OCI-LY7 (cell line): ENCODE measurements around the gene NFE2L3. TPM values are rescaled to one million over a fixed set of nuclear protein-coding genes. Genes with fewer than 3 reads are reported as not detected.
A peak's percentile ranks its signal among the peaks of the same experiment; 100 is the strongest.

Source experiments
- BruUV-seq: library from RNA; stranded (reverse); fragments of 400-500 nt; replicated peaks from 2 replicates; lab custom pipeline; 2021; lab: Mats Ljungman, UMichigan
- CTCF ChIA-PET: fragments of 300-600 bp; sonication (Branson Sonifier 250); formaldehyde crosslinking; loops from one replicate; lab custom pipeline; 2022; ENCODE audit warnings: antibody characterized with exemption; ENCODE audit not compliant: unreplicated experiment; lab: Charles Lee
- POLR2A ChIA-PET: fragments of 300-600 bp; sonication (Branson Sonifier 250); formaldehyde crosslinking; loops from one replicate; lab custom pipeline; 2022; ENCODE audit warnings: antibody characterized with exemption; lab: Charles Lee
- DNase-seq: peaks from one replicate; pipeline ENCODE4 v3.0.0-alpha.2; 2015; ENCODE audit warnings: low spot score
- H2AFZ ChIP-seq: fragments of 200-600 bp; sonication (generic), shearing (Covaris generic); 2 replicates; pipeline ENCODE4 v1.6.1; 2014; ENCODE audit warnings: mild to moderate bottlenecking, antibody characterized with exemption, low read length, moderate library complexity
- H3K27ac ChIP-seq: fragments of 200-600 bp; sonication (generic); 2 replicates; pipeline ENCODE4 v1.5.1; 2014; ENCODE audit warnings: mixed run types, low read depth, mild to moderate bottlenecking, moderate library complexity, low read length, inconsistent platforms; ENCODE audit not compliant: poor library complexity, severe bottlenecking
- H3K36me3 ChIP-seq: fragments of 200-600 bp; sonication (generic); 2 replicates; pipeline ENCODE4 v1.6.1; 2014; ENCODE audit warnings: mild to moderate bottlenecking, antibody characterized with exemption, low read length, moderate library complexity, mixed read lengths; ENCODE audit not compliant: insufficient read depth
- H3K4me1 ChIP-seq: fragments of 200-600 bp; sonication (generic); 2 replicates; pipeline ENCODE4 v1.5.1; 2014; ENCODE audit warnings: mild to moderate bottlenecking, low read length; ENCODE audit not compliant: insufficient read depth, poor library complexity, severe bottlenecking
- H3K4me2 ChIP-seq: fragments of 200-600 bp; sonication (generic); 2 replicates; pipeline ENCODE4 v1.6.1; 2014; ENCODE audit warnings: mild to moderate bottlenecking, low read length
- H3K4me3 ChIP-seq: fragments of 200-600 bp; sonication (generic); 2 replicates; pipeline ENCODE4 v1.5.1; 2014; ENCODE audit warnings: mild to moderate bottlenecking, low read depth, low read length; ENCODE audit not compliant: poor library complexity, severe bottlenecking
- H3K79me2 ChIP-seq: fragments of 200-600 bp; sonication (generic); 2 replicates; pipeline ENCODE4 v1.6.1; 2016; ENCODE audit warnings: low read depth, mild to moderate bottlenecking, low read length, moderate library complexity, mixed read lengths; ENCODE audit not compliant: insufficient read depth
- H3K9me2 ChIP-seq: fragments of 200-600 bp; sonication (generic); 2 replicates; pipeline ENCODE4 v1.6.1; 2016; ENCODE audit warnings: mild to moderate bottlenecking, low read length, mixed read lengths; ENCODE audit not compliant: insufficient read depth
- H3K9me3 ChIP-seq: fragments of 200-600 bp; sonication (generic); 2 replicates; pipeline ENCODE4 v1.6.1; 2014; ENCODE audit warnings: mild to moderate bottlenecking, mixed run types, low read length, mixed read lengths
- H4K20me1 ChIP-seq: fragments of 200-600 bp; sonication (generic); 2 replicates; pipeline ENCODE4 v1.6.1; 2014; ENCODE audit warnings: mild to moderate bottlenecking, antibody characterized with exemption, low read length, moderate library complexity, mixed read lengths; ENCODE audit not compliant: insufficient read depth
- EZH2phosphoT487 ChIP-seq: fragments of 200-600 bp; sonication (generic); IDR thresholded peaks from 2 replicates; pipeline ENCODE4 v1.6.1; 2018; ENCODE audit warnings: low read depth, borderline replicate concordance, mild to moderate bottlenecking, mixed run types, antibody characterized with exemption, low read length, moderate library complexity, mixed read lengths
- intact Hi-C: fragments of 100-400 bp; cut with micrococcal nuclease; formaldehyde crosslinking; loops from one replicate; pipeline ENCODE4 v1.10.0; 2022; ENCODE audit not compliant: unreplicated experiment
- total RNA-seq, 2 experiments: library from RNA; depleted of rRNA in 1 of 2; stranded (reverse); fragments of >200 nt in 1 of 2; shearing (Covaris generic) in 1 of 2; gene quantifications; 2 replicates each; pipeline ENCODE4 v1.2.3, GENCODE V29; 2014 to 2022
- TF ChIP-seq, protein P1 (sequence below): fragments of 200-600 bp; sonication (generic); conservative IDR thresholded peaks from 2 replicates; pipeline ENCODE4 v1.5.1; 2014; ENCODE audit warnings: mild to moderate bottlenecking, antibody characterized with exemption, low read length, moderate library complexity, mixed read lengths

Gene NFE2L3
- total RNA-seq, 2 experiments from 2014 or later = 10.7 to 12.3 TPM

DNA sequence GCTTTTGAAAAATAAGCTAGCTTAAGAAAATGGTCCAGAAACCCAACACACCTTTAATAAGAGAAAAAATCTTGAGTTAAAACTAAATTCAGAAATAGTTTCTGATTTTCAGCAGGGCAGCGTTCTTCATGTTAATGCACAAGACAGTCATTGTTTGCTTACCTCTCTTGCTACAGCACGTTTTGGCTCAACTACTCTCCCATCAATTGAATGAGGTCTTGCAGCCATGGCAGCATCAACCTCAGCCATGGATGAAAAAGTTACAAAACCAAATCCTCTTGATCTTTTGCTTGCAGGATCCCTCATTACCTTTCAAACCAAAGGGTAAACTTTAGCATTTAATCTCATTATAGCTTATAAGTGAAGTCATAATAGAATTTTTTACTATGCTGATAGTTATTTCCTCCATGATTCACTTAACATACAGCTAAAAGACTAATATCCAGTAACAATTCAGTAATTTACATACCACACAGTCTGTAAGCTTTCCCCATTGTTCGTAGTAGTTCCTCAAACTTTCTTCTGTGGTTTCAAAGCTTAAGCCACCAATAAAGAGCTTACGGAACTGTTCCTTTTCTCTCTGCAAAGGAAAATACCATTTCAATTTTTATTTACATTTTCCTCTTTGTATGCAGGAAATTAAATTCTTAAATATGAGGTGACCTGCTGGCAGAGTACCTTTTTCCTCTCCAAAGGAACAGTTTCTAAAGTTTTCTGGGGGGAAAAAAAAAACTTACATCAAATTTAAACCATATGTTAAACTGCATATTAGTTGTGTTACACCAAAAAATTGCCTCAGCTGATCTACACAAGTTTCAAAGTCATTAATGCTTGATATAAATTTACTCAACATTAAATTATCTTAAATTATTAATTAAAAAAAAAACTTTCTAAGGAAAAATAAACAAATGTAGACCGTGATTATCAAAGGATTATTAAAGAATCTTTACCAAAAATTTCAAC, 45.4 kb downstream of the NFE2L3 start:
- peak overlapping the region; percentile 99 for H3K4me3 ChIP-seq
- H3K27ac ChIP-seq = peak overlapping the region; percentile 9
- TSS peak; percentile 63 for BruUV-seq
- TF ChIP-seq EZH2phosphoT487 = no peak
- TF ChIP-seq, protein P1, sequence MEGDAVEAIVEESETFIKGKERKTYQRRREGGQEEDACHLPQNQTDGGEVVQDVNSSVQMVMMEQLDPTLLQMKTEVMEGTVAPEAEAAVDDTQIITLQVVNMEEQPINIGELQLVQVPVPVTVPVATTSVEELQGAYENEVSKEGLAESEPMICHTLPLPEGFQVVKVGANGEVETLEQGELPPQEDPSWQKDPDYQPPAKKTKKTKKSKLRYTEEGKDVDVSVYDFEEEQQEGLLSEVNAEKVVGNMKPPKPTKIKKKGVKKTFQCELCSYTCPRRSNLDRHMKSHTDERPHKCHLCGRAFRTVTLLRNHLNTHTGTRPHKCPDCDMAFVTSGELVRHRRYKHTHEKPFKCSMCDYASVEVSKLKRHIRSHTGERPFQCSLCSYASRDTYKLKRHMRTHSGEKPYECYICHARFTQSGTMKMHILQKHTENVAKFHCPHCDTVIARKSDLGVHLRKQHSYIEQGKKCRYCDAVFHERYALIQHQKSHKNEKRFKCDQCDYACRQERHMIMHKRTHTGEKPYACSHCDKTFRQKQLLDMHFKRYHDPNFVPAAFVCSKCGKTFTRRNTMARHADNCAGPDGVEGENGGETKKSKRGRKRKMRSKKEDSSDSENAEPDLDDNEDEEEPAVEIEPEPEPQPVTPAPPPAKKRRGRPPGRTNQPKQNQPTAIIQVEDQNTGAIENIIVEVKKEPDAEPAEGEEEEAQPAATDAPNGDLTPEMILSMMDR = no peak
- ChIA-PET POLR2A (interaction anchor here (0.6 to 4.4 kb wide), 13 partner anchors 9 to 230 kb away, joined by 3 to 26 read pairs (median 4); no protein-coding TSS in a partner anchor), CTCF (interaction anchor here (0.6 to 1.8 kb wide), 3 partner anchors 46 to 116 kb away, joined by 3 to 4 read pairs (median 3); partner anchors contain the start of gene NFE2L3)
- intact Hi-C loops = loop anchor here (2.0 kb wide), 1 partner anchor 107 kb away; no protein-coding TSS in a partner anchor
- no peaks in the 10 kb centered on the region for H3K9me2 ChIP-seq
- peaks cover 89% of the 10 kb centered on the region for H3K79me2 ChIP-seq
- peaks cover 87% of the 10 kb centered on the region for H3K36me3 ChIP-seq
- peaks cover 50% of the 10 kb centered on the region for H3K4me1 ChIP-seq
- H4K20me1 ChIP-seq = peaks cover 70% of the 10 kb centered on the region
- peak; percentile 58 for DNase-seq
- no peaks in the 10 kb centered on the region for H3K9me3 ChIP-seq
- peak overlapping the region; percentile 93 for H3K4me2 ChIP-seq
- H2AFZ ChIP-seq = no peak overlapping the region

DNA sequence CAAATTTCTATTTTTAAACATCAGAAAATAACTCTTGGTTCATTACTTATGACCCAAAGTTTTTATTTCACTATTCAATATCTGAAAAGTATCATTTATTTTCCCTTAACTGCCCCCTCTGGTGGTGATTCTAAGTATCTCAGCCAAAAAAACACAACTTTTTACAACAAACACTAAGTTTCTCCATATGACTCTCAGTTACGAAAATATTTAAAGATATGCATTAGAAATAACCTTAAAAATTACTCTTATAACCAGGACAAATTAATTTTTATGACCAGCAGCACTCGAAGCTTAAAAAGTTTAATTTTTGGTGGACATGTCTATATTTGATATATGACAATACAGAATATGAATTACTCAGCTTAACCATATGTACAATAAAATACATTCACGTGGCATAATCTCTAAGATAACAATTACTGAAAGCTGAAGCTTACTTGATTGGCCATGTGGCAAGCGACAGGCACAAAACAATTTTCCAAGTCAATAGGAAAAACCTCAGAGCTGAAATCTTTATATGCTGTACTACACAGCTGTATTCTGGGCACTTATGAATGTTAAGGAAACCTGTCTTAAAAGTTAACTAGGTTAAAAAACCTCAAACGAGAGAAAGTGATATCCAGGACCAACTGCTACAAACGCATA, 46.3 kb downstream of the NFE2L3 start:
- CTCF ChIA-PET = interaction anchor here (0.6 to 1.8 kb wide), 3 partner anchors 47 to 117 kb away, joined by 3 to 4 read pairs (median 3); partner anchors contain the start of gene NFE2L3
- H3K79me2 ChIP-seq = peaks cover 89% of the 10 kb centered on the region
- no peaks in the 10 kb centered on the region for H3K9me2 ChIP-seq
- POLR2A ChIA-PET = interaction anchor here (0.7 to 4.4 kb wide), 10 partner anchors 9 to 306 kb away, joined by 3 to 26 read pairs (median 4); no protein-coding TSS in a partner anchor
- peaks cover 70% of the 10 kb centered on the region for H4K20me1 ChIP-seq
- no peaks in the 10 kb centered on the region for H3K9me3 ChIP-seq
- intact Hi-C loops = loop anchor here (2.0 kb wide), 1 partner anchor 107 kb away; no protein-coding TSS in a partner anchor
- peaks cover 42% of the 10 kb centered on the region for H3K4me1 ChIP-seq
- peak overlapping the region; percentile 93 for H3K4me2 ChIP-seq
- H3K4me3 ChIP-seq = peak overlapping the region; percentile 99
- peak overlapping the region; percentile 100 for H3K27ac ChIP-seq
- no TSS peak for BruUV-seq
- TF ChIP-seq EZH2phosphoT487 = no peak
- TF ChIP-seq, protein P1 = peak; percentile 95
- DNase-seq = peak; percentile 60
- no peak overlapping the region for H2AFZ ChIP-seq
- peaks cover 87% of the 10 kb centered on the region for H3K36me3 ChIP-seq
